22Rv1 (cell line): ENCODE data around the gene EXOSC3.

ENCODE experiments used
- ZFX ChIP-seq: fragments of 450-650 bp; IDR thresholded peaks from 2 replicates; pipeline ENCODE4 v1.6.1; 2017; ENCODE audit warnings: antibody characterized with exemption, borderline replicate concordance
- TF ChIP-seq, protein P1 (sequence below): fragments of 450-650 bp; IDR thresholded peaks from 2 replicates; pipeline ENCODE4 v1.5.1; 2017; ENCODE audit warnings: mild to moderate bottlenecking

DNA sequence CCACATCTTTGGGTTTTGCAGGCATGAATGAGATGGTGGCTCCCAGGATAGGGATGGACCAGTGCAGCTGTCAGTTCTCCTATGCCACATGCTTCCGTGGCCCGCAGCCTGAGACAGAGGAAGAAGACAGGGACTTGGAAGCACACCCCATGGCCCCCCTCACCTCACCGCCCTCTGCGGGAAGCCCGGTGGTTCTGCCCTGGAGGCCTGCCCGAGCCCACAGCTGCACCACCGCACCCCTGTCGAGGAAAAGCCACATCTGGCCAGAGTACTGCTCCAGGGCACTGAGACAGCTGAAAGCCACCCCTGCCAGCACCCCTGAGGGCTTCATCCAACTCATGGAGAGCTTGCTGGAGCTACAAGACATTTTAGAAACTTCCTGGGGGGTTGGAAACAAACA is 38.9 kb downstream of the EXOSC3 start:
- TF ChIP-seq, protein P1, sequence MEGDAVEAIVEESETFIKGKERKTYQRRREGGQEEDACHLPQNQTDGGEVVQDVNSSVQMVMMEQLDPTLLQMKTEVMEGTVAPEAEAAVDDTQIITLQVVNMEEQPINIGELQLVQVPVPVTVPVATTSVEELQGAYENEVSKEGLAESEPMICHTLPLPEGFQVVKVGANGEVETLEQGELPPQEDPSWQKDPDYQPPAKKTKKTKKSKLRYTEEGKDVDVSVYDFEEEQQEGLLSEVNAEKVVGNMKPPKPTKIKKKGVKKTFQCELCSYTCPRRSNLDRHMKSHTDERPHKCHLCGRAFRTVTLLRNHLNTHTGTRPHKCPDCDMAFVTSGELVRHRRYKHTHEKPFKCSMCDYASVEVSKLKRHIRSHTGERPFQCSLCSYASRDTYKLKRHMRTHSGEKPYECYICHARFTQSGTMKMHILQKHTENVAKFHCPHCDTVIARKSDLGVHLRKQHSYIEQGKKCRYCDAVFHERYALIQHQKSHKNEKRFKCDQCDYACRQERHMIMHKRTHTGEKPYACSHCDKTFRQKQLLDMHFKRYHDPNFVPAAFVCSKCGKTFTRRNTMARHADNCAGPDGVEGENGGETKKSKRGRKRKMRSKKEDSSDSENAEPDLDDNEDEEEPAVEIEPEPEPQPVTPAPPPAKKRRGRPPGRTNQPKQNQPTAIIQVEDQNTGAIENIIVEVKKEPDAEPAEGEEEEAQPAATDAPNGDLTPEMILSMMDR: no peak
- TF ChIP-seq ZFX: no peak
